ENCODE data around the gene SLIT1. TPM values are rescaled to one million over a fixed set of nuclear protein-coding genes. Genes with fewer than 3 reads are reported as not detected.

SLIT1 gene
- polyA plus RNA-seq, 1 donor from 2014 or later, result 9.5 TPM

GRCh38 chr10:97056003-97056630 lies 129.6 kb downstream of the SLIT1 start:
- Histone ChIP-seq H3F3A (ENCODE audit: insufficient read depth, low read length, poor library complexity, severe bottlenecking) (no peaks in the 10 kb centered on the region), H3K36me3 (ENCODE audit: insufficient read depth, low read length) (no peaks in the 10 kb centered on the region), H2AFZ (ENCODE audit: low read depth, low read length) (no peak overlapping the region), H3K9me2 (ENCODE audit: insufficient read depth, low read length) (no peaks in the 10 kb centered on the region), H3K27me3 (ENCODE audit: insufficient read depth, low read depth, low read length) (no peaks in the 10 kb centered on the region), H3K4me3 (ENCODE audit: low read length) (no peak overlapping the region), H3K9ac (ENCODE audit: low read length) (no peak overlapping the region), H3K27ac (ENCODE audit: low read length) (no peak overlapping the region), H3K79me2 (replicated peaks; ENCODE audit: insufficient read depth, low read length) (no peaks in the 10 kb centered on the region), H3K9me3 (ENCODE audit: low read length) (no peaks in the 10 kb centered on the region), H4K20me1 (ENCODE audit: insufficient read depth) (no peaks in the 10 kb centered on the region), H3K4me2 (ENCODE audit: low read length) (no peak overlapping the region)
- TF ChIP-seq EP300 (conservative IDR thresholded peaks at IDR 0.05; ENCODE audit: poor library complexity, severe bottlenecking) (no peak), REST (IDR thresholded peaks at IDR 0.05; ENCODE audit: borderline replicate concordance) (no peak), SMC3 (conservative IDR thresholded peaks at IDR 0.05; ENCODE audit: poor library complexity) (no peak), MXI1 (conservative IDR thresholded peaks at IDR 0.05; ENCODE audit: poor library complexity, severe bottlenecking) (no peak), POLR2AphosphoS5 (IDR thresholded peaks at IDR 0.05) (no peak), RAD21 (conservative IDR thresholded peaks at IDR 0.05) (no peak), TAF1 (IDR thresholded peaks at IDR 0.05; ENCODE audit: low read depth) (no peak), EZH2 (IDR thresholded peaks at IDR 0.05; ENCODE audit: borderline replicate concordance, insufficient read depth, low read length, poor library complexity, severe bottlenecking) (no peak)
- TF ChIP-seq, protein P1, sequence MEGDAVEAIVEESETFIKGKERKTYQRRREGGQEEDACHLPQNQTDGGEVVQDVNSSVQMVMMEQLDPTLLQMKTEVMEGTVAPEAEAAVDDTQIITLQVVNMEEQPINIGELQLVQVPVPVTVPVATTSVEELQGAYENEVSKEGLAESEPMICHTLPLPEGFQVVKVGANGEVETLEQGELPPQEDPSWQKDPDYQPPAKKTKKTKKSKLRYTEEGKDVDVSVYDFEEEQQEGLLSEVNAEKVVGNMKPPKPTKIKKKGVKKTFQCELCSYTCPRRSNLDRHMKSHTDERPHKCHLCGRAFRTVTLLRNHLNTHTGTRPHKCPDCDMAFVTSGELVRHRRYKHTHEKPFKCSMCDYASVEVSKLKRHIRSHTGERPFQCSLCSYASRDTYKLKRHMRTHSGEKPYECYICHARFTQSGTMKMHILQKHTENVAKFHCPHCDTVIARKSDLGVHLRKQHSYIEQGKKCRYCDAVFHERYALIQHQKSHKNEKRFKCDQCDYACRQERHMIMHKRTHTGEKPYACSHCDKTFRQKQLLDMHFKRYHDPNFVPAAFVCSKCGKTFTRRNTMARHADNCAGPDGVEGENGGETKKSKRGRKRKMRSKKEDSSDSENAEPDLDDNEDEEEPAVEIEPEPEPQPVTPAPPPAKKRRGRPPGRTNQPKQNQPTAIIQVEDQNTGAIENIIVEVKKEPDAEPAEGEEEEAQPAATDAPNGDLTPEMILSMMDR (IDR thresholded peaks at IDR 0.05; ENCODE audit: poor library complexity, severe bottlenecking), result no peak

DNA sequence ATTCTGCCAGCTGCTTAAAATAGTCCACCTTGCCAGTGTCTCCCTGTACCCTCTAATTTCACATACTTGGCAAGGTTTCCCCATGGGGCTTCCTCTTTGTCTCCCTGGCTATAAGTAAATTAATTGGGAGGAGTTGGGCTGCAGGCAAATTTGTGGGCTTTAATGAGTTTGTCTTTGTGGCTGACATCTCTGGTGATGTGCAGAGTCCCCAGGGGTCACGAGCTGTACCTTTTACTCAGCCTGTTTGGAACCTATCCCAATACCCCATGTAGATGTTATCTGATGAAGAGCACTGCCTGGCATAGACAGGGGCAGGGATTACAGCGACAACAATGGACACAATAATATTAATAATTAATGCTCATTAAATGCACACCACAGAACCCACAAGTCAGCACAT lies 132.5 kb downstream of the SLIT1 start:
- no peaks in the 10 kb centered on the region for H3K27me3 ChIP-seq (ENCODE audit: insufficient read depth, low read depth, low read length)
- H3K9me3 ChIP-seq (ENCODE audit: low read length), result no peaks in the 10 kb centered on the region
- no peak overlapping the region for H3K9ac ChIP-seq (ENCODE audit: low read length)
- H3K27ac ChIP-seq (ENCODE audit: low read length), result no peak overlapping the region
- H2AFZ ChIP-seq (ENCODE audit: low read depth, low read length), result no peak overlapping the region
- TF ChIP-seq MXI1 (conservative IDR thresholded peaks at IDR 0.05; ENCODE audit: poor library complexity, severe bottlenecking), result no peak
- TF ChIP-seq, protein P1 (IDR thresholded peaks at IDR 0.05; ENCODE audit: poor library complexity, severe bottlenecking), result no peak
- no peak for TF ChIP-seq EP300 (conservative IDR thresholded peaks at IDR 0.05; ENCODE audit: poor library complexity, severe bottlenecking)
- no peak for TF ChIP-seq EZH2 (IDR thresholded peaks at IDR 0.05; ENCODE audit: borderline replicate concordance, insufficient read depth, low read length, poor library complexity, severe bottlenecking)
- no peak for TF ChIP-seq SMC3 (conservative IDR thresholded peaks at IDR 0.05; ENCODE audit: poor library complexity)
- no peak for TF ChIP-seq TAF1 (IDR thresholded peaks at IDR 0.05; ENCODE audit: low read depth)
- no peak for TF ChIP-seq RAD21 (conservative IDR thresholded peaks at IDR 0.05)
- TF ChIP-seq REST (IDR thresholded peaks at IDR 0.05; ENCODE audit: borderline replicate concordance), result no peak
- no peak for TF ChIP-seq POLR2AphosphoS5 (IDR thresholded peaks at IDR 0.05)
- no peaks in the 10 kb centered on the region for H3K79me2 ChIP-seq (replicated peaks; ENCODE audit: insufficient read depth, low read length)
- no peaks in the 10 kb centered on the region for H4K20me1 ChIP-seq (ENCODE audit: insufficient read depth)
- H3K4me2 ChIP-seq (ENCODE audit: low read length), result no peak overlapping the region
- H3K9me2 ChIP-seq (ENCODE audit: insufficient read depth, low read length), result no peaks in the 10 kb centered on the region
- no peaks in the 10 kb centered on the region for H3K36me3 ChIP-seq (ENCODE audit: insufficient read depth, low read length)
- no peaks in the 10 kb centered on the region for H3F3A ChIP-seq (ENCODE audit: insufficient read depth, low read length, poor library complexity, severe bottlenecking)
- no peak overlapping the region for H3K4me3 ChIP-seq (ENCODE audit: low read length)

Data from neural cell (in vitro differentiated cells).